CD4-positive, CD25-positive, alpha-beta regulatory T cell (primary cell): ENCODE measurements around the gene CAMK2A. TPM values are rescaled to one million over a fixed set of nuclear protein-coding genes. Genes with fewer than 3 reads are reported as not detected.

Source experiments
- ATAC-seq, 2 donors: fragments of 150-1000 bp; cut with Tn5 transposase; one replicate each; pipeline ENCODE4 v1.10.0; 2021; ENCODE audit warnings: low read depth in 2 of 2, moderate number of reproducible peaks in 2 of 2, moderate library complexity in 1 of 2
- DNase-seq, 3 donors: peaks; one replicate each; pipeline versions ENCODE4 v3.0.0 to v3.0.0-alpha.2; 2012 to 2022; ENCODE audit warnings: mixed read lengths in 1 of 3
- H3K27ac ChIP-seq: one replicate; pipeline ENCODE4 v1.7.0; 2013; ENCODE audit warnings: mild to moderate bottlenecking, low read length; ENCODE audit not compliant: insufficient read depth, poor library complexity, severe bottlenecking
- H3K27me3 ChIP-seq: one replicate; pipeline ENCODE4 v1.7.0; 2013; ENCODE audit warnings: low read length; ENCODE audit not compliant: control insufficient read depth, insufficient read depth
- H3K36me3 ChIP-seq: one replicate; pipeline ENCODE4 v1.7.0; 2013; ENCODE audit warnings: mild to moderate bottlenecking, low read length, moderate library complexity; ENCODE audit not compliant: control insufficient read depth, insufficient read depth
- H3K4me1 ChIP-seq: 2 replicates; pipeline ENCODE4 v1.7.0; 2013; ENCODE audit warnings: mild to moderate bottlenecking, low read length; ENCODE audit not compliant: insufficient read depth, control insufficient read depth, poor library complexity, severe bottlenecking
- H3K4me3 ChIP-seq: one replicate; pipeline ENCODE4 v1.7.0; 2013; ENCODE audit warnings: low read depth, mild to moderate bottlenecking, low read length, moderate library complexity
- H3K9me3 ChIP-seq, 2 experiments: 1 replicate in 1 of 2; 2 replicates in 1 of 2; pipeline ENCODE4 v1.7.0; 2013; ENCODE audit warnings: low read length in 2 of 2, mild to moderate bottlenecking in 1 of 2, moderate library complexity in 1 of 2; ENCODE audit not compliant: control insufficient read depth in 2 of 2
- H3K27ac Mint-ChIP-seq, 3 donors: one replicate each; pipeline ENCODE4 v1.8.0; 2020 to 2022; ENCODE audit warnings: mild to moderate bottlenecking in 3 of 3, mixed read lengths in 3 of 3, moderate library complexity in 2 of 3
- H3K27me3 Mint-ChIP-seq: one replicate; pipeline ENCODE4 v1.8.0; 2022; ENCODE audit warnings: mild to moderate bottlenecking, mixed read lengths
- H3K36me3 Mint-ChIP-seq: one replicate; pipeline ENCODE4 v1.8.0; 2020; ENCODE audit warnings: mixed read lengths
- H3K4me1 Mint-ChIP-seq, 4 donors: one replicate each; pipeline ENCODE4 v1.8.0; 2020 to 2022; ENCODE audit warnings: mixed read lengths in 4 of 4, mild to moderate bottlenecking in 1 of 4
- H3K4me3 Mint-ChIP-seq, 4 donors: one replicate each; pipeline ENCODE4 v1.8.0; 2020 to 2022; ENCODE audit warnings: mild to moderate bottlenecking in 4 of 4, mixed read lengths in 4 of 4, moderate library complexity in 3 of 4
- H3K9me3 Mint-ChIP-seq, 7 donors: one replicate each; pipeline ENCODE4 v1.8.0; 2020 to 2022; ENCODE audit warnings: mixed read lengths in 7 of 7, mild to moderate bottlenecking in 3 of 7, moderate library complexity in 2 of 7
- polyA plus RNA-seq, 4 donors: library from polyadenylated mRNA; unstranded; fragments of 300-500 nt; fragmentation: Illumina TruSeq; gene quantifications; one replicate each; pipeline ENCODE4 v1.2.3, GENCODE V29; 2021
- total RNA-seq: library from RNA; stranded (reverse); gene quantifications from one replicate; pipeline ENCODE4 v1.2.3, GENCODE V29; 2022

CAMK2A gene
- total and polyA plus RNA-seq, 5 donors from 2014 or later: not detected

DNA sequence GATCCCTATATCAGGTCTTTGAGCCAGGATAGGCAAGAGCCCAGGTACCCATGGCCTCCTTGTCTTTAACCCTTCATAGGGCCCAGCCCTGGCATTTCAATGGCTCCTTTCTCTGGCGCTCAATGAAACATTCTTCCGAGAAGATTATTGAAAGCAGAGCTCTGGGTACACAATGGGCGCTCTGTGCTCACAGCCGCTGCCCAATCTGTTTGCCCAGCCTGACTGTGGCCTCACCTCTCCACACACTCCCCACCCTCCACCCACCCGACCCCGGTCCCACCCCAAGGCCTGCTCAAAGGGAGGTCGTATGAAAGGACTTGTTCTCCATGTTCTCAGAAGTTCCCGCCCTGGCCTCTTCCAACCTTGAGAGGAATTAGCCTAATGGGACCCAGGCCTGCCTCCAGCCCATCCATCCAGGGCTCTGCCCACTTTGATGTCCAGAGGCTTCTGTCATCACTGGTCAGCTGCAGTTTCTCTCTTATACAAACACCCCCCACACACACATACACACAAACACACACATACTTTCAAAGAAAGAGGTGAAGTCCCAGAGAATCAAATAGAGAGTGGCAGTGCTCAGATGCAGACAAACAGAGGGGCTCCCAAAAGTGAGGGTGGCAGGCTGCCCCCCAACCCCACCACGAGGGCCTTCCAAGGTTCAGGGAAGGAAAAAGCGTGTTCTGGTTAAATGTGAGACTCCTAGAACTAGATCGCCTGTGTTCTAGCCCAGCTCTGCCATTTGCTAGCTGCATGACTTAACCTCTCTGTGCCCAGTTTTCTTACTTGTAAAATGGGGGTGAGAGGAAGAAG, 18.2 kb upstream of the CAMK2A start:
- Mint-ChIP-seq H3K9me3 (peaks cover 0 to 3% (median 0%) of the 10 kb centered on the region in 7 donors), H3K27ac (no peak overlapping the region), H3K4me3 (no peak overlapping the region), H3K4me1 (no peaks in the 10 kb centered on the region), H3K36me3 (no peaks in the 10 kb centered on the region), H3K27me3 (peaks cover 33% of the 10 kb centered on the region)
- DNase-seq (no peak), ATAC-seq (no peak)
- Histone ChIP-seq H3K4me1 (no peaks in the 10 kb centered on the region), H3K9me3 (no peaks in the 10 kb centered on the region), H3K36me3 (no peaks in the 10 kb centered on the region), H3K27ac (no peak overlapping the region), H3K4me3 (no peak overlapping the region), H3K27me3 (peaks cover 6% of the 10 kb centered on the region)

DNA sequence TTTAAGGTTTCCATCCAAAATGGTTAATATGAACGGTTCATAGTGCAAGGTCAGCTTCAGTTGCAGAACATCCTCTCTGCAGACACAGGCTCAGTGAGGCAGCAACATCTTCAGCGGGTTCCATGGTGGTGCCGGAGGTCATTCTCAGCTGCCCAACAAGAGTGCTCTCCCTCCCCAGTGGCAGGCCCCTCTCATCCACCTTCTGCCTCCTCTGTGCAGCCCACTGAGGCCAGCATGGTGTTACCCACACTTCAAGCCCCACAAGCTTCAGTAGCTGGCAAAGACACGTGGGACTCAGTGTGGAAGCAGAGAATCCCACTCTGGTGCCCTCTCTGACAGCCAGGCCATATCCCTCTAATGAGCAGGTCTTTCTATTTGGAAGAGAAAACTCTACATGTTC, 17.2 kb upstream of the CAMK2A start:
- Mint-ChIP-seq H3K4me3 (no peak overlapping the region), H3K36me3 (no peaks in the 10 kb centered on the region), H3K27ac (no peak overlapping the region), H3K4me1 (peaks cover 0 to under 1% (median under 1%) of the 10 kb centered on the region in 4 donors), H3K27me3 (peaks cover 35% of the 10 kb centered on the region), H3K9me3 (peaks cover 0 to 3% (median 0%) of the 10 kb centered on the region in 7 donors)
- ATAC-seq (no peak), DNase-seq (no peak)
- Histone ChIP-seq H3K9me3 (no peaks in the 10 kb centered on the region), H3K27me3 (peaks cover 7% of the 10 kb centered on the region), H3K36me3 (no peaks in the 10 kb centered on the region), H3K4me1 (no peaks in the 10 kb centered on the region), H3K27ac (no peak overlapping the region), H3K4me3 (no peak overlapping the region)

DNA sequence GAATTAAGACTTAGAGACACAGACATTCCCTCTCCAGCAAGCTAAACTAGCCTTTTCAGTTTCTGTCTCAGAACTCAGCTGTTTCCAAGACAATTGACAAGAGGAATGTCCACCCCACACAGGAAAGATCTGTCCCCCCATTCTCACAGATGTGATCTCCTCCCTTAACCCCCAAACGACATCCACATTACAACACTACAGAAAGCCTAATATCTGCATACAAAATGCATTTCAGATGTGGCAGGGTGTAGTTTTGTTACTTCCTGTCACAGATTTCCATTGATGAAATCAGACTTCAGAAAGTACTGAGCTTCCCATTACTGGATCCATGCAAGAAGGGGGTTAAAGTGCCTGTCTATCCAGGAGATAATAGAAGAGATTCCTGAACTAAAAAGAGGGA, 16.0 kb upstream of the CAMK2A start:
- Mint-ChIP-seq H3K4me1 (peaks cover 0 to 3% (median 1%) of the 10 kb centered on the region in 4 donors), H3K4me3 (no peak overlapping the region), H3K27me3 (peaks cover 42% of the 10 kb centered on the region), H3K27ac (no peak overlapping the region), H3K36me3 (no peaks in the 10 kb centered on the region), H3K9me3 (peaks cover 0 to 3% (median 0%) of the 10 kb centered on the region in 7 donors)
- H3K4me3 ChIP-seq: no peak overlapping the region
- H3K9me3 ChIP-seq: no peaks in the 10 kb centered on the region
- ATAC-seq (no peak), DNase-seq (no peak)
- H3K36me3 ChIP-seq: no peaks in the 10 kb centered on the region
- no peak overlapping the region for H3K27ac ChIP-seq
- no peaks in the 10 kb centered on the region for H3K4me1 ChIP-seq
- H3K27me3 ChIP-seq: peaks cover 15% of the 10 kb centered on the region

DNA sequence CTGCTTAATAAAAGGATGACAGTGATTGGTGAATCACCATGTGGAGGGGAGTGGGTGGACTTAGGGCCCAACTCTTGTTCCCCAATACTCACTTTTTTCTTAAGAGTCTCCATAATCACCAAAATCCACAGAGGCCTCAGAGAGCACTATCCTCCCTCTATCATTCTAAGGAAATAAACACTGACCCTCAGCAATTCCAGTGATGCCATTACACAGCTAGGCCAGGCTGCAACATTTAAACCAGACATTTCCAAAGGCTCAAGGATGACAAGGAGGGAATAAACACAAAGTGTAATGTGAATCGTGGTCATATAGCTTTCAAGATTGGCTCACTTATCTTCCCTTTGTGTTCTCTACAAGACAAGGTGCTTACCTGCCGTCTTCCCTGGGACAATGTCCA, 15.5 kb upstream of the CAMK2A start:
- Mint-ChIP-seq H3K4me3 (no peak overlapping the region), H3K9me3 (peaks cover 0 to 3% (median 0%) of the 10 kb centered on the region in 7 donors), H3K4me1 (peaks cover 0 to 3% (median 1%) of the 10 kb centered on the region in 4 donors), H3K27ac (no peak overlapping the region), H3K36me3 (no peaks in the 10 kb centered on the region), H3K27me3 (peaks cover 42% of the 10 kb centered on the region)
- Histone ChIP-seq H3K4me1 (no peaks in the 10 kb centered on the region), H3K4me3 (no peak overlapping the region), H3K27ac (no peak overlapping the region), H3K27me3 (peaks cover 15% of the 10 kb centered on the region), H3K9me3 (no peaks in the 10 kb centered on the region), H3K36me3 (no peaks in the 10 kb centered on the region)
- DNase-seq: no peak
- no peak for ATAC-seq

DNA sequence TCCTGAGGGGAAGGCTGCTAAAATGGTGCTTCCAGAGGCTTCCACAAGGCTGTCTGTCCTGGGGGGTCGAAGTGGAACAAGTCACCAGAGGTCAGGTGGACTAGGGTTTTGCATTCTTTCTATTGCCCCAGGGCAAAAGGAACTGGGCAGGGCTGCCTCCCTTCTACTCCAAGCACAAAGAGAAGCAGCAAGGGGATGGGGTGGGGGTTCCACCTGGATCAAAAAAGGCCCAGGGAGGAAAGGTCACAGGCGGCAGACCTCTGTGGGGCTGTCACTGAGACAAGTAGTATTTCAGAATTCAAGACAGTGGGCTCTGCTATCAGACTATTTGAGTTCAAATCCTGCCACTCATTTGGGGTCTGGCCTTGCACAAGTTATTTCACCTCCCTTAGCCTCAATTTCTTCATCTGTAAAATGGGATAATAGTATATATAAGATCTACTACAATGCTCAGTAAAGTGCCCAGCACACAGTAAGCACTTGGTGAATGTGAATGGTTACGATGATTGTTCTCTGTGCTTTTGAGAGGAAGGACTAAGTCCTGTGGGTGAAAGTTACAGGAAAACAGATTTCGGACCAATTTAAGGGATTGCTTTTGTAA, 15.0 kb upstream of the CAMK2A start:
- no peaks in the 10 kb centered on the region for H3K4me1 ChIP-seq
- H3K27ac Mint-ChIP-seq: no peak overlapping the region
- H3K36me3 Mint-ChIP-seq: no peaks in the 10 kb centered on the region
- H3K4me3 ChIP-seq: no peak overlapping the region
- H3K9me3 Mint-ChIP-seq: peaks cover 0 to 3% (median 0%) of the 10 kb centered on the region in 7 donors
- H3K27me3 Mint-ChIP-seq: peaks cover 38% of the 10 kb centered on the region
- ATAC-seq (no peak), DNase-seq (no peak)
- H3K27ac ChIP-seq: no peak overlapping the region
- H3K9me3 ChIP-seq: no peaks in the 10 kb centered on the region
- H3K36me3 ChIP-seq: no peaks in the 10 kb centered on the region
- H3K4me3 Mint-ChIP-seq: no peak overlapping the region
- H3K27me3 ChIP-seq: peaks cover 15% of the 10 kb centered on the region
- H3K4me1 Mint-ChIP-seq: peaks cover 0 to 3% (median 1%) of the 10 kb centered on the region in 4 donors

DNA sequence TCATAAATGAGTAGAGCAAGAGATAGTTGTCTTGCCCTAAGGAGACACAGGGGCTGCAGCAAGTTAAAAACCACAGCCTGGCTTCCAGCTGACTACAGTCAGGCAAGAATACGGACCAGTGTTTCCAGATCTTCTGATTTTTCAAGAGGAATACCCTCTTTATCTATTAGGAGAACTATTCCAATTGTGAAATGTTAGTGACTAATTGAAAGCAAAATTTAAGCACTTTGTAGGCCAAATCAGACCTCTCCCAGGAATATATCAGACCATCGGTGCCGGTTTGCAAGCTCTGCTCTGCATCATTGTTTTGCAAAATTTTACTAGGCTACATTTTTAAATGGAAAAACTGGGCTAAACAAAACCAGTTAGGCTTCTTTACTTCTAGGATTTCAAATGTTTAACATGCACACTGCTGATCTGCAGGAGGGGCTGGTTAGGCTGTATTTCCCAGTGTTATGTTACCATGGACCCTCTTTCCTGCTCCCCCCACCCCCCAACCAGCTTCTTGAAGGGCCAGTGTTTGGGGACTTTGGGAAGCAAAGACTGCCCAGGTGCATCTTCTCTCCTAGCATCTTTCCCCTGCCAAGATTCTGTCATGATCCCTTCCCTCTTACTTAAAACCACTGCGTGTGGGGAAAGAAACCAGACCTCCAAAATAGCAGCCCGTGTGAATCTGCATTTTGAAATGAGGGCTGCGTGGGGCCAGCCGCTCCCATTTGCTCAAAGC, 14.2 kb upstream of the CAMK2A start:
- Histone ChIP-seq H3K36me3 (no peaks in the 10 kb centered on the region), H3K27me3 (peaks cover 15% of the 10 kb centered on the region), H3K4me1 (no peaks in the 10 kb centered on the region), H3K27ac (no peak overlapping the region), H3K4me3 (no peak overlapping the region), H3K9me3 (no peaks in the 10 kb centered on the region)
- H3K27ac Mint-ChIP-seq: no peak overlapping the region
- peaks cover 38% of the 10 kb centered on the region for H3K27me3 Mint-ChIP-seq
- no peak for ATAC-seq
- H3K4me1 Mint-ChIP-seq: peaks cover 0 to 3% (median 1%) of the 10 kb centered on the region in 4 donors
- H3K4me3 Mint-ChIP-seq: peak overlapping the region in 1 of 4 donors; percentile 13
- no peak for DNase-seq
- no peaks in the 10 kb centered on the region for H3K36me3 Mint-ChIP-seq
- peaks cover 0 to 3% (median 0%) of the 10 kb centered on the region in 7 donors for H3K9me3 Mint-ChIP-seq

DNA sequence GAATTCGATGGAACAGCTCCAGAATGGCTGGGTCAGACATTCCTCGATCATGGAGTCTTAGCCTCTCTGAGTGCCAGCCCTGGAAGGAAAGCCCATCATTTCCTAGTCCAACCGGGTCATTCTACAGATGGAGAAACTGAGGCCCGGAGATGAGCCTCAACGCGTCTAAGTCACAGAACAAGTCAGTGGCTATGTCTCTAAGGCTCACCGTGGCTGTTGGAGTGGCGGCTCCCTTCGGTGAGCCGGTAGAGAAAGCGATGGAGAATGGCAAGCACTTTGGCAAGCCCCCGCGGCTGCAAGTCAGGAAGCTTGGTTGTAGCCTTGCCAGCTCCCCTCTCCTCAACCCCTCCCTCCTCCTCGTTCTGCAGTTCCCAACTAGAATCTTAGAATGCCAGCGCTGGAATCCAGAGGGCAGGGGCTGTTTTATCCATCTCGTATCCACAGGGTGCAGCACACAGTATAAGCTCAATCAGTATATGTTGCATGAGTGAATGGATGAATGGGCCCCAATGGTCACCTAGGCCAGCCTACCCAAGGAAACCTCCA, 13.6 kb upstream of the CAMK2A start:
- H3K4me1 ChIP-seq: no peaks in the 10 kb centered on the region
- H3K4me3 Mint-ChIP-seq: peak overlapping the region in 1 of 4 donors; percentile 13
- no peak overlapping the region for H3K27ac Mint-ChIP-seq
- peaks cover 34% of the 10 kb centered on the region for H3K27me3 Mint-ChIP-seq
- no peak overlapping the region for H3K4me3 ChIP-seq
- H3K27me3 ChIP-seq: peaks cover 15% of the 10 kb centered on the region
- no peaks in the 10 kb centered on the region for H3K9me3 ChIP-seq
- no peak for DNase-seq
- H3K27ac ChIP-seq: no peak overlapping the region
- H3K9me3 Mint-ChIP-seq: peaks cover 0 to 3% (median 0%) of the 10 kb centered on the region in 7 donors
- no peaks in the 10 kb centered on the region for H3K36me3 Mint-ChIP-seq
- no peak for ATAC-seq
- H3K4me1 Mint-ChIP-seq: peaks cover 0 to 3% (median 1%) of the 10 kb centered on the region in 4 donors
- H3K36me3 ChIP-seq: no peaks in the 10 kb centered on the region
